Lower lobe of right lung (tissue), 2 donors: ENCODE results near the gene SLC6A19. TPM values are rescaled to one million over a fixed set of nuclear protein-coding genes. Genes with fewer than 3 reads are reported as not detected.

ENCODE experiments used
- ATAC-seq, 2 donors: fragments of 200-7000 bp; cut with Tn5 transposase; one replicate each; pipeline ENCODE4 v1.9.1; 2020 to 2022; ENCODE audit warnings: mild to moderate bottlenecking in 2 of 2, moderate library complexity in 2 of 2
- DNase-seq: peaks from one replicate; pipeline ENCODE4 v3.0.0-alpha.2; 2020
- H3K27ac ChIP-seq: fragments of 200-600 bp; one replicate; pipeline ENCODE4 v1.8.0; 2022
- H3K27me3 ChIP-seq: fragments of 200-600 bp; one replicate; pipeline ENCODE4 v1.8.0; 2022; ENCODE audit warnings: low read depth
- H3K36me3 ChIP-seq: fragments of 200-600 bp; one replicate; pipeline ENCODE4 v1.8.0; 2022; ENCODE audit warnings: mild to moderate bottlenecking
- H3K4me1 ChIP-seq: fragments of 200-600 bp; one replicate; pipeline ENCODE4 v1.8.0; 2022
- H3K4me3 ChIP-seq: fragments of 200-600 bp; one replicate; pipeline ENCODE4 v1.8.0; 2022; ENCODE audit warnings: mild to moderate bottlenecking
- H3K9me3 ChIP-seq: fragments of 200-600 bp; one replicate; pipeline ENCODE4 v1.8.0; 2022
- intact Hi-C: fragments of 100-400 bp; cut with DNase I; formaldehyde crosslinking; loops from one replicate; pipeline ENCODE4 v1.11.0; 2022
- total RNA-seq: library from RNA; stranded (reverse); fragmentation: NEBNext Ultra II Directional; extraction: Animal tissue kit (Norgen Biotek cat#: 25700); gene quantifications from one replicate; pipeline ENCODE4 v1.2.1, GENCODE V29; 2021
- TF ChIP-seq, protein P1 (sequence below): fragments of 200-600 bp; IDR thresholded peaks from one replicate; pipeline ENCODE4 v1.8.0; 2022; ENCODE audit warnings: antibody characterized with exemption, mild to moderate bottlenecking
- donor health status: DM: no; HTN: yes; CAD: no; lungs with severe emphysema.

Gene SLC6A19
- total RNA-seq, 1 donor from 2014 or later: not detected

DNA sequence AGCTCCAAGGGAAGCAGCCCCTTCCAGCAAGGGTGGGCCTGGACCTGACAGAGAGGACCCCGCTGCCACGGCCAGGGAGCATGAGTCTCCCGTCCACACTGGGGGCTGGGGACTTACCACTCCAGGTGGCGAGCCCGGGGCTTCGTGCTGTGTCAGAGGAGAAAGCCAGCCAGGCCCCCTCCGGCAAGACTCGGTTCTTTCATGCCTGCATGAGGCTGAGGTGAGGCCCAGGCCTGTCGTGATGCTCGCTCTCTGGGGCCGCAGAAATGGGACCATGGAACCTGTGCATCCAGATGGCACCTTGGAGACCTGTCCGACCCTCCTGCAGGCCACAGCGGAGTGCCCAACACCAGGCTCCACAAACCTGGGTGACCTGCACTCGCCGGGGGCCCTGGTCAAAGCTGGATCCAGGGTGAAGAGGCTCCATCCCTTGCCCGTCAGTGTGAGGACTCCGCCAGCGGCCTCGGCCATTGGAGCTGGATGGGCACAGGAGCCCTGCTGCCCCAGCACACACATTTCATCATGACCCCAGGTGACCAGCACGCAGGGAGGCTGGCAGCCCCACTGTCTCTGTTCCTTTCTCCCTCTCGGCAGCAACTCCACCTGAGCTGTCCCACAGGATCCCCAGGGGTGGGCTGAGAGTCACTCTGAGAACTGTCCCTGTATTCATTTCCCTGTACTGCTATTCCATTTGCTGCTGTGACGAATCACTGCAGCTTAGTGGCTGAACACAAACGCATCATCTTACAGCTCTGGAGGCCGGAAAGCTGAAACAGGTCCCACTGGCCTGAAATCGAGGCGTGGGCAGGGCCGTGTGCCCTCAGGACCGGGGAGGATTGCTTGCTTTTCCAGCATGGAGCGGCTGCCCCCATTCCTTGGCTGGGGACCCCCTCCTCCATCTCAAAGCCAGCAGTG lies 48.2 kb downstream of the SLC6A19 start:
- TF ChIP-seq, protein P1, sequence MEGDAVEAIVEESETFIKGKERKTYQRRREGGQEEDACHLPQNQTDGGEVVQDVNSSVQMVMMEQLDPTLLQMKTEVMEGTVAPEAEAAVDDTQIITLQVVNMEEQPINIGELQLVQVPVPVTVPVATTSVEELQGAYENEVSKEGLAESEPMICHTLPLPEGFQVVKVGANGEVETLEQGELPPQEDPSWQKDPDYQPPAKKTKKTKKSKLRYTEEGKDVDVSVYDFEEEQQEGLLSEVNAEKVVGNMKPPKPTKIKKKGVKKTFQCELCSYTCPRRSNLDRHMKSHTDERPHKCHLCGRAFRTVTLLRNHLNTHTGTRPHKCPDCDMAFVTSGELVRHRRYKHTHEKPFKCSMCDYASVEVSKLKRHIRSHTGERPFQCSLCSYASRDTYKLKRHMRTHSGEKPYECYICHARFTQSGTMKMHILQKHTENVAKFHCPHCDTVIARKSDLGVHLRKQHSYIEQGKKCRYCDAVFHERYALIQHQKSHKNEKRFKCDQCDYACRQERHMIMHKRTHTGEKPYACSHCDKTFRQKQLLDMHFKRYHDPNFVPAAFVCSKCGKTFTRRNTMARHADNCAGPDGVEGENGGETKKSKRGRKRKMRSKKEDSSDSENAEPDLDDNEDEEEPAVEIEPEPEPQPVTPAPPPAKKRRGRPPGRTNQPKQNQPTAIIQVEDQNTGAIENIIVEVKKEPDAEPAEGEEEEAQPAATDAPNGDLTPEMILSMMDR: no peak
- H3K4me3 ChIP-seq: no peak overlapping the region
- H3K27ac ChIP-seq: no peak overlapping the region
- no peaks in the 10 kb centered on the region for H3K4me1 ChIP-seq
- ATAC-seq (no peak), DNase-seq (no peak)
- no peaks in the 10 kb centered on the region for H3K9me3 ChIP-seq
- intact Hi-C loops: no loop called here
- no peaks in the 10 kb centered on the region for H3K36me3 ChIP-seq
- peaks cover 36% of the 10 kb centered on the region for H3K27me3 ChIP-seq

DNA sequence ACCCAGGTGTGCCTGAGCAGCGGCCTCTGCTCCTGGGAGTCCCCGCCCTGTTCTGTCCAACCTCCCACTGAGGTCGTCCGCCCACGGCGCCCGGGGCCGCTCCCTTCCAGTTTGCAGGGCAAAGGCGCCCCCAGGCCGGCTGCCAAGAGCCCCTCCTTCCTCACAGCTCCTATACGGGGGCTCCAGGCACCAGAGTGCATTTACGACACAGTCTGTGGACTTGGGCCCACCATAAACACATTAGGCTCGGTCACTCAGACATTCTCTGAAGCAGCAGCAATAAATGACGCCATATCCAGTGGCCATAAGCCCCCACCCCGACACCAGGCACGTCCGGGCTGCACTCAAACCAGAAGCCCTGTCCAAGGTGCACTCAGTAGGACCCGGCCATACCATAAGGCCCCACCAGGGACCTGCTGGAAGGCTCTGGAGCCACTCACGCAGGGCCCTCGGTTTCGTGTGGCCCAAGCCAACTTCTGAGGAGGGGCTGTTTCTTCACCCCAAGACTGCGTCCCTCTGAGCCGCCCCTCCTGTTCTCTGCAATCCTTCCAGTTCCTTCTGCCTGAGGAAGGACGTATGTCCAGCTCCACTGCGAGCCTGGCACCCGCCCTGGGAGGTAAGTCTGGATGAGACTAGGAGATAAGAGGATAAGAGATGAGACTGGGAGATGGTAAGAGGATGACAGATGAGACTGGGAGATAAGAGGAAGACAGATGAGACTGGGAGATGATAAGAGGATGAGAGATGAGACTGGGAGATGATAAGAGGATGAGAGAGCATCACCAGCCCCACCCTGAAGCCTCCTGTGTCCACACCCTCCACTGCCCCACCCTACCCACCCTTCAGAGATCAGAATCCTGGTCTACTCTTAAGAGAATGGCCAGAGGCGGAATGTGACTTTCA lies 50.5 kb downstream of the SLC6A19 start:
- no peak for ATAC-seq
- Histone ChIP-seq H3K27me3 (peaks cover 15% of the 10 kb centered on the region), H3K36me3 (no peaks in the 10 kb centered on the region), H3K4me3 (no peak overlapping the region), H3K4me1 (no peaks in the 10 kb centered on the region), H3K9me3 (no peaks in the 10 kb centered on the region), H3K27ac (no peak overlapping the region)
- DNase-seq: no peak
- TF ChIP-seq, protein P1: no peak
- intact Hi-C loops: no loop called here

DNA sequence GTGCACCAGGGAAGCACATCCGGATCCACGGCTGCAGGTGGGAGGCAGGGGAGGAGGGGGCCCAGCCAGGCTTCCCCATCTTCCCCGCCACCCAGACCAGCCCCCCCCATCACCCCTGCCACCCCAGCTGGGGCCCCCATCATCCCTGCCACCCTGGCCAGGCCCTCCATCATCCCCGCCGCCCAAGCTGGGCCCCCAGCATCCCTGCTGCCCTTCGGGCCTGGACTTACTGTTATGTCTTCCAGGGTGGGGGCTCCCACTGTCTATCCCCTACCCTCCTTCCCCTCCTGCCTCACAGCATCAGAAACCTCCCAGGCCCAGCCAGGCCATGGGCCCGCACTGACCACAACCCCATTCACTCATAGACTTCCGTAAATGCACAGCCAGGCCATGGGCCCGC lies 51.3 kb downstream of the SLC6A19 start:
- Histone ChIP-seq H3K9me3 (no peaks in the 10 kb centered on the region), H3K27me3 (peaks cover 9% of the 10 kb centered on the region), H3K27ac (no peak overlapping the region), H3K36me3 (no peaks in the 10 kb centered on the region), H3K4me1 (no peaks in the 10 kb centered on the region), H3K4me3 (no peak overlapping the region)
- no peak for ATAC-seq
- intact Hi-C loops: no loop called here
- no peak for DNase-seq
- TF ChIP-seq, protein P1: no peak

DNA sequence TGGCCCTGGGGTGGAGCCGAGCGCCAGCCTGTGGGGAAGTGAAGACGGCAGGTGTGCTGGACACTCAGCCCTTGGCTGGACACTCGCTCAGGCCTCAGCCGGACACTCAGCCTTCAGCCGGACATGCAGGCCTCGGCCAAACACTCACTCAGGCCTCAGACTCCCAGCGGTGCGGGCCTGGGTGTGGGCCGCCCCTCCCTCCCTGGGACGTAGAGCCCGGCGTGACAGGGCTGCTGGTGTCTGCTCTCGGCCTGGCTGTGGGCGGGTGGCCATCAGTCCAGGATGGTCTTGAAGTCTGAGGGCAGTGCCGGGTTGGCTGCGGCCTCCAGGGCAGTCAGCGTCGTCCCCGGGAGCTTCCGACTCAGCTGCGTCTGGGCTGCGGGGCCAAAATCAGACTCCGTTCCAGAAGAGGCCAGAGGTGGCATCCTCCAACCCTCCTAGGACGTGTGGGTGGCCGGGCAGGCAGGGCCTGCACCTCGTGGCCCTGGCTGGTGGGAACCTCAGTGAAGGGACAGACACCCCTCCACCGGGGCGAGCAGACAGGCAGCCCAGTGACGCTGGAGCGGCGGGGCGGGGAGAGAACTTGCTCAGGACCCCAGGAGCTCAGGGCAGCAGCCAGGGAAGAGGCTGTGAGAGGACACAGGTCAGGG lies 52.2 kb downstream of the SLC6A19 start:
- intact Hi-C loops: no loop called here
- no peak for DNase-seq
- Histone ChIP-seq H3K27me3 (peaks cover under 1% of the 10 kb centered on the region), H3K9me3 (no peaks in the 10 kb centered on the region), H3K36me3 (no peaks in the 10 kb centered on the region), H3K27ac (no peak overlapping the region), H3K4me1 (no peaks in the 10 kb centered on the region), H3K4me3 (no peak overlapping the region)
- ATAC-seq: no peak
- TF ChIP-seq, protein P1: no peak

DNA sequence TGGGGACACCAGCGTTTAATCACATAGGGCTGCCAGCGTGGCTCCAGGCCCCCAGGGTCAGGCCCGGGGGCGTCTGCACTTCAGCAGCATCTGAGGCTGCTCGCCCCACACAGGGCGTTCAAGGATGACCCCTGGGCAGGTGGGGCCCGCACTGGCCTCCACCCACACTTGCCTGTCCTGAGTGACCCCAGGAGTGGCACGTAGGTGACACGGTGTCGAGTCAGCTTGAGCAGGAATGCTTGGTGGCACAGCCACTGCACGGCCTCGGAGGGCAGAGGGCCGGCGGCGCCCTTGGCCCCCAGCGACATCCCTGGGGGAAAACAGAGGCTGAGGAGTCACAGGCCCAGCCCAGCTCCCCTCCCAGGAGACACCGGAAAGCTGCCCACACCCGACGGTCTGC lies 52.8 kb downstream of the SLC6A19 start:
- Histone ChIP-seq H3K27ac (no peak overlapping the region), H3K4me3 (no peak overlapping the region), H3K4me1 (no peaks in the 10 kb centered on the region), H3K36me3 (no peaks in the 10 kb centered on the region), H3K27me3 (no peaks in the 10 kb centered on the region), H3K9me3 (no peaks in the 10 kb centered on the region)
- intact Hi-C loops: no loop called here
- TF ChIP-seq, protein P1: no peak
- DNase-seq (no peak), ATAC-seq (no peak)
